GM23248 (cell line): Measurements from ENCODE around the gene SLC25A1.

Experiments
- EZH2 ChIP-seq: fragments of 200-600 bp; sonication (generic); IDR thresholded peaks from 2 replicates; pipeline ENCODE4 v1.6.1; 2018; ENCODE audit warnings: antibody characterized with exemption, mild to moderate bottlenecking; ENCODE audit not compliant: insufficient read depth, poor library complexity, severe bottlenecking
- EZH2phosphoT487 ChIP-seq: fragments of 200-600 bp; sonication (generic); IDR thresholded peaks from 2 replicates; pipeline ENCODE4 v1.6.1; 2018; ENCODE audit warnings: antibody characterized with exemption, moderate library complexity, mild to moderate bottlenecking, low read depth; ENCODE audit not compliant: insufficient read depth

GRCh38 chr22:19169002-19169946 is 9.3 kb downstream of the SLC25A1 start:
- no peak for TF ChIP-seq EZH2
- TF ChIP-seq EZH2phosphoT487, result no peak
